Mesenchymal stem cell (in vitro differentiated cells and primary cell): ENCODE measurements around the gene ASTN2.

ENCODE experiments used
- DNase-seq: peaks from one replicate; pipeline ENCODE4 v3.0.0-alpha.2; 2013
- H2AFZ ChIP-seq: one replicate; pipeline ENCODE4 v1.6.1; 2013; ENCODE audit warnings: low read depth, mild to moderate bottlenecking, control low read depth, inconsistent platforms, low read length, moderate library complexity
- H2AK5ac ChIP-seq: 2 replicates; pipeline ENCODE4 v1.6.1; 2013; ENCODE audit warnings: low read length, moderate library complexity, mild to moderate bottlenecking, inconsistent platforms; ENCODE audit not compliant: severe bottlenecking
- H2BK120ac ChIP-seq: one replicate; pipeline ENCODE4 v1.6.1; 2013; ENCODE audit warnings: low read depth, mild to moderate bottlenecking, inconsistent platforms, low read length, moderate library complexity
- H2BK12ac ChIP-seq, 2 experiments: one replicate each; pipeline ENCODE4 v1.6.1; 2013; ENCODE audit warnings: inconsistent platforms in 2 of 2, low read length in 2 of 2, mild to moderate bottlenecking in 2 of 2, moderate library complexity in 2 of 2, control low read depth in 1 of 2
- H2BK15ac ChIP-seq: one replicate; pipeline ENCODE4 v1.6.1; 2013; ENCODE audit warnings: mild to moderate bottlenecking, low read depth, inconsistent platforms; ENCODE audit not compliant: poor library complexity, severe bottlenecking
- H2BK5ac ChIP-seq: 2 replicates; pipeline ENCODE4 v1.6.1; 2013; ENCODE audit warnings: low read depth, mild to moderate bottlenecking, low read length, control low read depth, inconsistent platforms; ENCODE audit not compliant: poor library complexity, severe bottlenecking
- H3K14ac ChIP-seq, 2 experiments: one replicate each; pipeline ENCODE4 v1.6.1; 2013; ENCODE audit warnings: inconsistent platforms in 2 of 2, low read length in 2 of 2, control low read depth in 1 of 2, mild to moderate bottlenecking in 1 of 2, moderate library complexity in 1 of 2
- H3K18ac ChIP-seq, 2 experiments: one replicate each; pipeline ENCODE4 v1.6.1; 2013; ENCODE audit warnings: inconsistent platforms in 2 of 2, low read length in 2 of 2, control low read depth in 1 of 2, low read depth in 1 of 2, mild to moderate bottlenecking in 1 of 2
- H3K23ac ChIP-seq, 2 experiments: one replicate each; pipeline ENCODE4 v1.6.1; 2013; ENCODE audit warnings: inconsistent platforms in 2 of 2, low read length in 2 of 2, mild to moderate bottlenecking in 2 of 2, moderate library complexity in 2 of 2, control low read depth in 1 of 2
- H3K27ac ChIP-seq: 2 replicates; pipeline ENCODE4 v1.5.1; 2013; ENCODE audit warnings: mild to moderate bottlenecking, moderate library complexity, low read length, control low read depth, inconsistent platforms; ENCODE audit not compliant: poor library complexity, severe bottlenecking
- H3K27me3 ChIP-seq, 2 experiments: 2 replicates each; pipeline versions ENCODE4 v1.6.1 to v1.7.0; 2013; ENCODE audit warnings: low read length in 2 of 2, mild to moderate bottlenecking in 2 of 2, moderate library complexity in 2 of 2, control low read depth in 1 of 2, inconsistent platforms in 1 of 2; ENCODE audit not compliant: control insufficient read depth in 1 of 2, insufficient read depth in 1 of 2
- H3K36me3 ChIP-seq, 2 experiments: 2 replicates each; pipeline versions ENCODE4 v1.6.1 to v1.7.0; 2013; ENCODE audit warnings: low read length in 2 of 2, control low read depth in 1 of 2, inconsistent platforms in 1 of 2, low read depth in 1 of 2, mild to moderate bottlenecking in 1 of 2; ENCODE audit not compliant: insufficient read depth in 2 of 2, control insufficient read depth in 1 of 2
- H3K4ac ChIP-seq, 2 experiments: one replicate each; pipeline ENCODE4 v1.6.1; 2013; ENCODE audit warnings: inconsistent platforms in 2 of 2, low read length in 2 of 2, mild to moderate bottlenecking in 2 of 2, moderate library complexity in 2 of 2, control low read depth in 1 of 2, low read depth in 1 of 2
- H3K4me1 ChIP-seq: 2 replicates; pipeline ENCODE4 v1.6.1; 2013; ENCODE audit warnings: low read depth, low read length, control low read depth; ENCODE audit not compliant: control insufficient read depth, insufficient read depth
- H3K4me2 ChIP-seq: 2 replicates; pipeline ENCODE4 v1.6.1; 2013; ENCODE audit warnings: low read length, mild to moderate bottlenecking, inconsistent platforms; ENCODE audit not compliant: poor library complexity, severe bottlenecking
- H3K4me3 ChIP-seq, 2 experiments: 2 replicates each; pipeline versions ENCODE4 v1.5.1 to v1.7.0; 2013; ENCODE audit warnings: low read length in 2 of 2, mild to moderate bottlenecking in 2 of 2, control low read depth in 1 of 2, low read depth in 1 of 2; ENCODE audit not compliant: insufficient read depth in 1 of 2
- H3K79me1 ChIP-seq: replicated peaks from 2 replicates; pipeline ENCODE4 v1.6.1; 2013; ENCODE audit warnings: mild to moderate bottlenecking, control low read depth, low read length, inconsistent platforms; ENCODE audit not compliant: poor library complexity, severe bottlenecking
- H3K9ac ChIP-seq: 2 replicates; pipeline ENCODE4 v1.7.0; 2013; ENCODE audit warnings: mild to moderate bottlenecking, low read length, moderate library complexity
- H3K9me3 ChIP-seq: 2 replicates; pipeline ENCODE4 v1.7.0; 2013; ENCODE audit warnings: mild to moderate bottlenecking, low read length; ENCODE audit not compliant: control insufficient read depth
- H4K8ac ChIP-seq: one replicate; pipeline ENCODE4 v1.6.1; 2013; ENCODE audit warnings: inconsistent platforms, mild to moderate bottlenecking, low read length, moderate library complexity
- H4K91ac ChIP-seq: one replicate; pipeline ENCODE4 v1.6.1; 2013; ENCODE audit warnings: mild to moderate bottlenecking, low read length, inconsistent platforms
- WGBS: methylation state at CpG from one replicate; pipeline ENCODE4 v1.1.7; 2013; ENCODE audit warnings: mixed read lengths; 5-methylcytosine and 5-hydroxymethylcytosine counted together

Gene ASTN2

GRCh38 chr9:116596646-116597045, 818.2 kb downstream of the ASTN2 start:
- H2BK12ac ChIP-seq, result no peak overlapping the region
- no peak overlapping the region for H3K9ac ChIP-seq
- no peak overlapping the region for H3K4me2 ChIP-seq
- no peak overlapping the region for H3K27ac ChIP-seq
- H4K91ac ChIP-seq, result no peak overlapping the region
- H2BK5ac ChIP-seq, result no peak overlapping the region
- no peak overlapping the region for H3K18ac ChIP-seq
- no peak overlapping the region for H2BK15ac ChIP-seq
- H3K79me1 ChIP-seq, result no peaks in the 10 kb centered on the region
- H3K27me3 ChIP-seq, result no peaks in the 10 kb centered on the region
- WGBS, result no CpG with 5 or more reads among the region's 2 CpGs
- no peak overlapping the region for H3K4ac ChIP-seq
- no peak for DNase-seq
- H3K36me3 ChIP-seq, result no peaks in the 10 kb centered on the region
- H3K4me1 ChIP-seq, result no peaks in the 10 kb centered on the region
- no peak overlapping the region for H3K14ac ChIP-seq
- H3K23ac ChIP-seq, result no peak overlapping the region
- no peak overlapping the region for H2AK5ac ChIP-seq
- H3K9me3 ChIP-seq, result no peaks in the 10 kb centered on the region
- H2BK120ac ChIP-seq, result no peak overlapping the region
- no peak overlapping the region for H4K8ac ChIP-seq
- H2AFZ ChIP-seq, result no peak overlapping the region
- H3K4me3 ChIP-seq, result no peak overlapping the region

GRCh38 chr9:116594547-116594946, 820.3 kb downstream of the ASTN2 start:
- Histone ChIP-seq H3K27ac (no peak overlapping the region), H2BK15ac (no peak overlapping the region), H3K4me2 (no peak overlapping the region), H3K27me3 (no peaks in the 10 kb centered on the region), H4K8ac (no peak overlapping the region), H2AFZ (no peak overlapping the region), H2BK12ac (no peak overlapping the region), H3K9me3 (no peaks in the 10 kb centered on the region), H3K23ac (no peak overlapping the region), H2AK5ac (no peak overlapping the region), H2BK5ac (no peak overlapping the region), H3K14ac (no peak overlapping the region), H3K18ac (no peak overlapping the region), H4K91ac (no peak overlapping the region), H3K4me1 (no peaks in the 10 kb centered on the region), H3K36me3 (peaks cover 0 to 6% of the 10 kb centered on the region in 2 experiments), H3K4ac (no peak overlapping the region), H3K79me1 (no peaks in the 10 kb centered on the region), H3K4me3 (no peak overlapping the region), H3K9ac (no peak overlapping the region), H2BK120ac (no peak overlapping the region)
- peak; percentile 64 for DNase-seq
- WGBS, result 36% methylated on average over 2 of the region's 2 CpGs

GRCh38 chr9:116592970-116593369, 821.9 kb downstream of the ASTN2 start:
- Histone ChIP-seq H3K27ac (no peak overlapping the region), H3K36me3 (peaks cover 0 to 6% of the 10 kb centered on the region in 2 experiments), H4K8ac (no peak overlapping the region), H3K4me3 (no peak overlapping the region), H2BK5ac (no peak overlapping the region), H2AK5ac (no peak overlapping the region), H2BK12ac (no peak overlapping the region), H3K23ac (no peak overlapping the region), H3K79me1 (no peaks in the 10 kb centered on the region), H3K9ac (no peak overlapping the region), H3K4me2 (no peak overlapping the region), H2AFZ (no peak overlapping the region), H3K18ac (no peak overlapping the region), H3K4ac (no peak overlapping the region), H3K4me1 (no peaks in the 10 kb centered on the region), H2BK120ac (no peak overlapping the region), H3K9me3 (peaks cover 15% of the 10 kb centered on the region), H2BK15ac (no peak overlapping the region), H4K91ac (no peak overlapping the region), H3K27me3 (no peaks in the 10 kb centered on the region), H3K14ac (no peak overlapping the region)
- 89% methylated on average over 1 of the region's 3 CpGs for WGBS
- DNase-seq, result no peak

DNA sequence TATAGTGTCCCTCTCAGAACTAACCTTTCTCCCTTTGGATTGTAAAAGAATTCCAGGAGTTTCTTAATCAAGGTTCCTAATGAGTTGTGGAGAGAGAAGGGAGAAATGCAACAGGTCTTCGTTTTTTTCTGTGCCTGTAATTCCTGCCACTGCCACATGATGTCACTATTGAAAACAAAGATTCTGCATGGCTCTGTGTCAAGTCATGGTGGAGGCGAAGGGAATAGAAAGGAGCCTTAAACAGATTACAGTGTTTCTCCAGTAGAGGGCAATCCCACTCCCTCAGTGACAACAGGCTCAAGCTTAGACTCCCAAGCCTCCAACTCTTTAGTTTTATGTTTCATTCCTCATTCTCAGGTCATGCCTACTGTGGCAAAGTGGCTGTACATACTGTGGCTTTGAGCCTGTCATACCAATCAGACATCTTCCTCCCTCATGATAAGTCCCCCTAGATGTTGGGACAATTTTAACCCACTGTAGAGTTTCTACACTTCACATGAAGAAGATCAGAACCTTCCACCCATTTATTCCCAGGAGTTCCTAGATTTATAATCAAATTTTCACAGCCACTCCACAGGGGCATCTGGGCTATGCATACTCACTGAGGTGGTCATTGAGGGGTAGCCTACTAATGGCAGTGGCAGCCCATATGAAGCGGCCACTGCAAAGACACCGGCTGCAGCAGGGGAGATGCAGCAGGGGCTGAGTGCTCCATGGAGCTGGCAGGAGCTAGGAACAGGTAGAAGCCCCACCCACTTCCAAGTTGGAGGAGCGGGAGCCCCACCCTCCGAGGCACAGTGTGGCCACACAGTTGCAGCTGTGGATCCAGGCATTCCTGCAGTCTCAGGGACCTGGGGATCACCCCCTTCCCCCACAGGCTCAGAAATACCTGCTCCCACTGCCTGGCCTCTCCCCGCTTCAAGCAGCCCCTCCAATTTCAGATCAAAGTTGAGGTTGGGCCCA, 825.2 kb downstream of the ASTN2 start:
- Histone ChIP-seq H2BK120ac (no peak overlapping the region), H2BK15ac (no peak overlapping the region), H2AK5ac (no peak overlapping the region), H2AFZ (no peak overlapping the region), H3K23ac (no peak overlapping the region), H3K18ac (no peak overlapping the region), H3K79me1 (peaks cover 2% of the 10 kb centered on the region), H4K91ac (no peak overlapping the region), H3K14ac (no peak overlapping the region), H2BK5ac (no peak overlapping the region), H3K9ac (no peak overlapping the region), H3K36me3 (peaks cover 0 to 6% of the 10 kb centered on the region in 2 experiments), H3K27ac (no peak overlapping the region), H3K4ac (no peak overlapping the region), H2BK12ac (no peak overlapping the region), H3K4me1 (no peaks in the 10 kb centered on the region), H3K27me3 (no peaks in the 10 kb centered on the region), H3K4me3 (no peak overlapping the region), H4K8ac (no peak overlapping the region), H3K9me3 (peaks cover 23% of the 10 kb centered on the region), H3K4me2 (no peak overlapping the region)
- WGBS, result 66% methylated on average over 7 of the region's 7 CpGs
- DNase-seq, result peak; percentile 50
